ENCODE measurements around the gene BUB1B. TPM values are rescaled to one million over a fixed set of nuclear protein-coding genes. Genes with fewer than 3 reads are reported as not detected.

The BUB1B gene
- total RNA-seq = 14.3 TPM

DNA sequence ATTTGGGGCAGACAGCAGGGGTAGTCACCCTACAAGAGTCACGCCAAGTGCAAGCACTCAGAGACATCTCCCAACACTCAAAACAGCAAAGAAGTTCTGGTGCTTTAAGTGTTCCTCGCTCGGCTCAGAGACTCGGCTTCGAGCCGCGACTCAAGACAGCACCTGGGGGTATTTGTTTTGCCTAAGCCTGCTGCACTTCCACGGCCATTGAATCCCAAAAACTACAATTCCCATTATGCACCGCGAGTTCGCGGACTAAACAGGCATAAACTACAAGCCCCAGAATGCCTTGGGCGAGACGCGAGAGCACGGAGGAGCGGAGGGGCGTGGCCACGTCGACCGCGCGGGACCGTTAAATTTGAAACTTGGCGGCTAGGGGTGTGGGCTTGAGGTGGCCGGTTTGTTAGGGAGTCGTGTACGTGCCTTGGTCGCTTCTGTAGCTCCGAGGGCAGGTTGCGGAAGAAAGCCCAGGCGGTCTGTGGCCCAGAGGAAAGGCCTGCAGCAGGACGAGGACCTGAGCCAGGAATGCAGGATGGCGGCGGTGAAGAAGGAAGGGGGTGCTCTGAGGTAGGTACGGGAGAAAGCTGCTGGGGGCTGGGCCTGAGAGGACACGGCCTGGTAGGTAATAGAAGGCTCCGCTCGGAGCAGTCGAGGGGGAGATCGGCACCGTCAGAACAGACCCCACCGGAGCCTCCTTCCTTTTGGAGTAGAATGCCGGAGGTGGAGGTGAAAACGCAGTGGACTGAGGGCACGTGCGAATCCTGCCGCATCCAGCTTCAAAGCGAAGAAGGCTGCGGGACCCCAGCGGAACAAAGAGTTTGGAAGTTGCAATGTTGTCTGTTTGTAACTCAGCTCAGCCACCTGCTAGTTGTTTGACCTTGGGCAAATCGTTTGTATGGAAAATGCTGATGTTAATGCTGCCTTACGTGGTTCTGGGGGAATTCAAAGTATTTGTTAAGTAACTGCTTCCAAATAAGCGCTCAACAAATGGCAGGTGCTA lies at the start of gene BUB1B:
BUB1B (plus strand) TSS at position 381 of the 1,000 bp plus-strand sequence; CDS start at position 533, 152 bp downstream.

GRCh38 chr15:40238532-40239403 lies 77.9 kb downstream of the BUB1B start, which contains the start of gene PAK6:
TSS of gene PAK6 (plus strand) at chr15:40239063. CDS start at chr15:40264786, 25,723 bp downstream.

Other genes with a start within 250 kb of the BUB1B start
- gene GPR176, start 240.8 kb upstream of the BUB1B start, total RNA-seq = 19.8 TPM
- 47.9 TPM for gene EIF2AK4, start 227.0 kb upstream of the BUB1B start, total RNA-seq
- 252 TPM for gene SRP14, start 121.9 kb upstream of the BUB1B start, total RNA-seq
- gene BMF, start 52.2 kb upstream of the BUB1B start, total RNA-seq = 20.1 TPM
- 5.4 TPM for gene PAK6, start 78.0 kb downstream of the BUB1B start, total RNA-seq
- not detected for gene ANKRD63, start 122.0 kb downstream of the BUB1B start, total RNA-seq
- gene PLCB2, start 146.9 kb downstream of the BUB1B start, total RNA-seq = 9.7 TPM
- 14.6 TPM for gene INAFM2, start 162.6 kb downstream of the BUB1B start, total RNA-seq
- gene CCDC9B, start 179.9 kb downstream of the BUB1B start, total RNA-seq = 8.4 TPM
- not detected for gene PHGR1, start 190.0 kb downstream of the BUB1B start, total RNA-seq
- 3.3 TPM for gene DISP2, start 197.2 kb downstream of the BUB1B start, total RNA-seq
- gene KNSTRN, start 221.7 kb downstream of the BUB1B start, total RNA-seq = 26.5 TPM
- 80.4 TPM for gene IVD, start 244.7 kb downstream of the BUB1B start, total RNA-seq

Measured in camera-type eye (tissue), 1 donor.